ENCODE results near the gene WDR3. TPM values are rescaled to one million over a fixed set of nuclear protein-coding genes. Genes with fewer than 3 reads are reported as not detected.

WDR3 gene
- total RNA-seq, 1 experiment from 2014 or later, result 70.5 TPM

DNA sequence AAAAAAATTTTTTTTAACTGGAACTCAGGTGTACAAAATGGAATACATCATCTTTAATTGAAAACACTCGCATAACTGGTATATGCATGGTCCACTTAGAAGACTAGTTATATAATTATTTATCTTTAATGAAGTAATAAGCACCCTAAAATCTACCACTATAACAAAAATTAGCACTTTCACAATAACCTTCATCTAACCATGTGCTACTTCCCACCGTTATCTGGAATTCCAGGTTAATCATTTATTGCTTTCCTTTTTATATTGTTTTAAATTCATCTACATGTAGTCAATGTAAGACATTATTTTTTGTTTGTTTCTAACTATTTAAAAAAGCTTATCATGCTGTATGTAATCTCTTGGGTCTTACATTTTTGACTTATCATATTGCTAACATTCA is 39.1 kb upstream of the WDR3 start:
- POLR2A ChIA-PET, result no interaction called here
- intact Hi-C loops (cut with micrococcal nuclease), result loop anchor here (5.0 to 10.0 kb wide), 2 partner anchors 353 to 826 kb away; partner anchors contain the start of gene TTF2

More for the DNA sequence above, 39.1 kb upstream of the WDR3 start:
- no peaks in the 10 kb centered on the region for H3K79me2 ChIP-seq (ENCODE audit: insufficient read depth, low read length)
- no peak for DNase-seq (ENCODE audit: low read depth, low spot score)
- no peaks in the 10 kb centered on the region for H3K27me3 ChIP-seq (ENCODE audit: insufficient read depth, low read length)
- no peaks in the 10 kb centered on the region for H3K36me3 ChIP-seq (ENCODE audit: control insufficient read depth in 1 of 2, insufficient read depth in 2 of 2, low read length in 2 of 2)
- H4K20me1 ChIP-seq (ENCODE audit: insufficient read depth), result no peaks in the 10 kb centered on the region
- no peak overlapping the region for H3K27ac ChIP-seq (ENCODE audit: low read depth, low read length)
- no peak overlapping the region for H3K4me2 ChIP-seq (ENCODE audit: low read length)
- H3K4me3 ChIP-seq (replicated peaks in 1 of 2; ENCODE audit: low read depth in 1 of 2, low read length in 2 of 2), result no peak overlapping the region
- H3K9ac ChIP-seq (ENCODE audit: low read length), result no peak overlapping the region
- ChIA-PET RAD21 (ENCODE audit: low non-redundant PET in 1 of 2, low total read pairs in 2 of 2, uncharacterized antibody in 2 of 2, unreplicated experiment in 2 of 2) (no interaction called here), CTCF (no interaction called here)
- no peaks in the 10 kb centered on the region for H3K9me2 ChIP-seq (ENCODE audit: insufficient read depth)
- H3K4me1 ChIP-seq (ENCODE audit: control insufficient read depth in 1 of 2, insufficient read depth in 2 of 2, low read length in 2 of 2), result no peaks in the 10 kb centered on the region
- TF ChIP-seq EGR1 (IDR thresholded peaks at IDR 0.05; ENCODE audit: low read depth), result no peak
- no peak for TF ChIP-seq SRF (IDR thresholded peaks at IDR 0.05; ENCODE audit: low read depth)
- no peak for TF ChIP-seq JUND (IDR thresholded peaks at IDR 0.05)
- no peak for TF ChIP-seq ZNF274 (IDR thresholded peaks at IDR 0.05; ENCODE audit: low read depth, low read length)
- no peak for TF ChIP-seq POLR2A (IDR thresholded peaks at IDR 0.05; ENCODE audit: borderline replicate concordance, extremely low read depth, insufficient read depth, insufficient read length)
- no peak for TF ChIP-seq YY1 (IDR thresholded peaks at IDR 0.05; ENCODE audit: extremely low read depth, insufficient replicate concordance, low read depth, low read length)
- TF ChIP-seq, protein P1, sequence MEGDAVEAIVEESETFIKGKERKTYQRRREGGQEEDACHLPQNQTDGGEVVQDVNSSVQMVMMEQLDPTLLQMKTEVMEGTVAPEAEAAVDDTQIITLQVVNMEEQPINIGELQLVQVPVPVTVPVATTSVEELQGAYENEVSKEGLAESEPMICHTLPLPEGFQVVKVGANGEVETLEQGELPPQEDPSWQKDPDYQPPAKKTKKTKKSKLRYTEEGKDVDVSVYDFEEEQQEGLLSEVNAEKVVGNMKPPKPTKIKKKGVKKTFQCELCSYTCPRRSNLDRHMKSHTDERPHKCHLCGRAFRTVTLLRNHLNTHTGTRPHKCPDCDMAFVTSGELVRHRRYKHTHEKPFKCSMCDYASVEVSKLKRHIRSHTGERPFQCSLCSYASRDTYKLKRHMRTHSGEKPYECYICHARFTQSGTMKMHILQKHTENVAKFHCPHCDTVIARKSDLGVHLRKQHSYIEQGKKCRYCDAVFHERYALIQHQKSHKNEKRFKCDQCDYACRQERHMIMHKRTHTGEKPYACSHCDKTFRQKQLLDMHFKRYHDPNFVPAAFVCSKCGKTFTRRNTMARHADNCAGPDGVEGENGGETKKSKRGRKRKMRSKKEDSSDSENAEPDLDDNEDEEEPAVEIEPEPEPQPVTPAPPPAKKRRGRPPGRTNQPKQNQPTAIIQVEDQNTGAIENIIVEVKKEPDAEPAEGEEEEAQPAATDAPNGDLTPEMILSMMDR (IDR thresholded peaks at IDR 0.05 in 2 of 3, conservative IDR thresholded peaks at IDR 0.05 in 1 of 3; ENCODE audit: borderline replicate concordance in 1 of 3, insufficient read depth in 1 of 3, low read depth in 2 of 3, low read length in 2 of 3), result no peak
- TF ChIP-seq, protein P2, sequence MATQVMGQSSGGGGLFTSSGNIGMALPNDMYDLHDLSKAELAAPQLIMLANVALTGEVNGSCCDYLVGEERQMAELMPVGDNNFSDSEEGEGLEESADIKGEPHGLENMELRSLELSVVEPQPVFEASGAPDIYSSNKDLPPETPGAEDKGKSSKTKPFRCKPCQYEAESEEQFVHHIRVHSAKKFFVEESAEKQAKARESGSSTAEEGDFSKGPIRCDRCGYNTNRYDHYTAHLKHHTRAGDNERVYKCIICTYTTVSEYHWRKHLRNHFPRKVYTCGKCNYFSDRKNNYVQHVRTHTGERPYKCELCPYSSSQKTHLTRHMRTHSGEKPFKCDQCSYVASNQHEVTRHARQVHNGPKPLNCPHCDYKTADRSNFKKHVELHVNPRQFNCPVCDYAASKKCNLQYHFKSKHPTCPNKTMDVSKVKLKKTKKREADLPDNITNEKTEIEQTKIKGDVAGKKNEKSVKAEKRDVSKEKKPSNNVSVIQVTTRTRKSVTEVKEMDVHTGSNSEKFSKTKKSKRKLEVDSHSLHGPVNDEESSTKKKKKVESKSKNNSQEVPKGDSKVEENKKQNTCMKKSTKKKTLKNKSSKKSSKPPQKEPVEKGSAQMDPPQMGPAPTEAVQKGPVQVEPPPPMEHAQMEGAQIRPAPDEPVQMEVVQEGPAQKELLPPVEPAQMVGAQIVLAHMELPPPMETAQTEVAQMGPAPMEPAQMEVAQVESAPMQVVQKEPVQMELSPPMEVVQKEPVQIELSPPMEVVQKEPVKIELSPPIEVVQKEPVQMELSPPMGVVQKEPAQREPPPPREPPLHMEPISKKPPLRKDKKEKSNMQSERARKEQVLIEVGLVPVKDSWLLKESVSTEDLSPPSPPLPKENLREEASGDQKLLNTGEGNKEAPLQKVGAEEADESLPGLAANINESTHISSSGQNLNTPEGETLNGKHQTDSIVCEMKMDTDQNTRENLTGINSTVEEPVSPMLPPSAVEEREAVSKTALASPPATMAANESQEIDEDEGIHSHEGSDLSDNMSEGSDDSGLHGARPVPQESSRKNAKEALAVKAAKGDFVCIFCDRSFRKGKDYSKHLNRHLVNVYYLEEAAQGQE (IDR thresholded peaks at IDR 0.05; ENCODE audit: low read depth), result no peak
- TF ChIP-seq EZH2phosphoT487 (IDR thresholded peaks at IDR 0.05; ENCODE audit: borderline replicate concordance), result no peak
- no peak for TF ChIP-seq TCF7L2 (IDR thresholded peaks at IDR 0.05; ENCODE audit: borderline replicate concordance, extremely low read depth, insufficient read depth, insufficient read length)
- no peak for TF ChIP-seq CEBPB (IDR thresholded peaks at IDR 0.05; ENCODE audit: low read depth)
- no peak for TF ChIP-seq CBX3 (IDR thresholded peaks at IDR 0.05; ENCODE audit: low read depth)
- TF ChIP-seq, protein P3, sequence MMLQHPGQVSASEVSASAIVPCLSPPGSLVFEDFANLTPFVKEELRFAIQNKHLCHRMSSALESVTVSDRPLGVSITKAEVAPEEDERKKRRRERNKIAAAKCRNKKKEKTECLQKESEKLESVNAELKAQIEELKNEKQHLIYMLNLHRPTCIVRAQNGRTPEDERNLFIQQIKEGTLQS (IDR thresholded peaks at IDR 0.05), result no peak
- TF ChIP-seq ELF1 (IDR thresholded peaks at IDR 0.05; ENCODE audit: borderline replicate concordance, low read depth), result no peak
- TF ChIP-seq, protein P4, sequence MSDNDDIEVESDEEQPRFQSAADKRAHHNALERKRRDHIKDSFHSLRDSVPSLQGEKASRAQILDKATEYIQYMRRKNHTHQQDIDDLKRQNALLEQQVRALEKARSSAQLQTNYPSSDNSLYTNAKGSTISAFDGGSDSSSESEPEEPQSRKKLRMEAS (IDR thresholded peaks at IDR 0.05), result no peak
- TF ChIP-seq SIN3A (IDR thresholded peaks at IDR 0.05; ENCODE audit: low read depth), result no peak
- no peak for TF ChIP-seq EZH2 (IDR thresholded peaks at IDR 0.05)
- TF ChIP-seq FOSL1 (IDR thresholded peaks at IDR 0.05; ENCODE audit: low read depth), result no peak
- no TSS peak for BruUV-seq (replicated peaks)
- H3K9me3 ChIP-seq (ENCODE audit: control insufficient read depth in 1 of 2, insufficient read depth in 1 of 2, low read depth in 1 of 2, low read length in 2 of 2), result no peaks in the 10 kb centered on the region
- no peak for ATAC-seq
- H2AFZ ChIP-seq (ENCODE audit: low read depth, low read length, poor library complexity, severe bottlenecking), result no peak overlapping the region
